MCF 10A (cell line): ENCODE results near the gene LINS1. TPM values are rescaled to one million over a fixed set of nuclear protein-coding genes. Genes with fewer than 3 reads are reported as not detected.

Source experiments
- BruUV-seq: library from RNA; stranded (reverse); fragments of 400-500 nt; replicated peaks from 2 replicates; lab custom pipeline; 2021; lab: Mats Ljungman, UMichigan
- CTCF ChIA-PET: fragments of 300-600 bp; sonication (Branson Sonifier 250); formaldehyde crosslinking; extraction: SDS; loops from one replicate; lab custom pipeline; 2021; ENCODE audit warnings: antibody characterized with exemption, inconsistent platforms; lab: Yijun Ruan, JAX
- POLR2A ChIA-PET: fragments of 300-600, 350-650 bp; sonication (Branson Sonifier 250); formaldehyde crosslinking; extraction: SDS; loops from one replicate; lab custom pipeline; 2020; ENCODE audit warnings: antibody characterized with exemption, inconsistent platforms; lab: Yijun Ruan, JAX
- DNase-seq: peaks from one replicate; pipeline ENCODE4 v3.0.0-alpha.2; 2018; ENCODE audit not compliant: unreplicated experiment
- H3K27ac Mint-ChIP-seq: one replicate; pipeline ENCODE4 v1.8.0; 2022; ENCODE audit warnings: mild to moderate bottlenecking, low read depth, mixed read lengths; ENCODE audit not compliant: unreplicated experiment
- H3K27me3 Mint-ChIP-seq: one replicate; pipeline ENCODE4 v1.8.0; 2022; ENCODE audit warnings: mixed read lengths; ENCODE audit not compliant: insufficient read depth, unreplicated experiment
- H3K36me3 Mint-ChIP-seq: one replicate; pipeline ENCODE4 v1.8.0; 2022; ENCODE audit warnings: mild to moderate bottlenecking, moderate library complexity, mixed read lengths; ENCODE audit not compliant: insufficient read depth, unreplicated experiment
- H3K4me1 Mint-ChIP-seq: one replicate; pipeline ENCODE4 v1.8.0; 2022; ENCODE audit warnings: mixed read lengths; ENCODE audit not compliant: insufficient read depth, unreplicated experiment
- H3K4me3 Mint-ChIP-seq: one replicate; pipeline ENCODE4 v1.8.0; 2022; ENCODE audit warnings: mild to moderate bottlenecking, moderate library complexity, mixed read lengths; ENCODE audit not compliant: unreplicated experiment
- H3K9me3 Mint-ChIP-seq: one replicate; pipeline ENCODE4 v1.8.0; 2022; ENCODE audit warnings: mixed read lengths; ENCODE audit not compliant: unreplicated experiment
- CTCF ChIP-seq: fragments of 200-600 bp; IDR thresholded peaks from one replicate; pipeline ENCODE4 v1.8.0; 2022; ENCODE audit warnings: antibody characterized with exemption, mild to moderate bottlenecking; ENCODE audit not compliant: unreplicated experiment
- intact Hi-C: fragments of 100-400 bp; cut with micrococcal nuclease; formaldehyde crosslinking; loops from 2 replicates; pipeline ENCODE4 v1.14.1; 2022
- total RNA-seq: library from RNA; stranded (reverse); gene quantifications from 2 replicates; pipeline ENCODE4 v1.2.3, GENCODE V29; 2022

LINS1 gene
- total RNA-seq, 1 experiment from 2014 or later: 15.1 TPM

GRCh38 chr15:100628746-100629145 is 26.8 kb upstream of the LINS1 start:
- Mint-ChIP-seq H3K4me3 (no peak overlapping the region), H3K36me3 (peaks cover 42% of the 10 kb centered on the region), H3K4me1 (peaks cover 6% of the 10 kb centered on the region), H3K9me3 (no peaks in the 10 kb centered on the region), H3K27me3 (no peaks in the 10 kb centered on the region), H3K27ac (peak overlapping the region; percentile 76)
- no peak for DNase-seq
- no TSS peak for BruUV-seq
- POLR2A ChIA-PET: no interaction called here
- intact Hi-C loops: loop anchor here (1.0 to 5.0 kb wide), 4 partner anchors 245 to 629 kb away; partner anchors contain the start of gene LRRK1
- no peak for TF ChIP-seq CTCF
- CTCF ChIA-PET: interaction anchor here (0.7 to 1.0 kb wide), 2 partner anchors 131 to 289 kb away, joined by 3 to 4 read pairs; no protein-coding TSS in a partner anchor

- Mint-ChIP-seq H3K4me3 (no peak overlapping the region), H3K9me3 (no peaks in the 10 kb centered on the region), H3K27me3 (no peaks in the 10 kb centered on the region), H3K27ac (peak overlapping the region; percentile 41), H3K4me1 (peaks cover 6% of the 10 kb centered on the region), H3K36me3 (peaks cover 33% of the 10 kb centered on the region)
- TF ChIP-seq CTCF: peak; percentile 84
- ChIA-PET CTCF (interaction anchor here (0.7 to 1.6 kb wide), 7 partner anchors 9 to 379 kb away, joined by 3 to 22 read pairs (median 4); no protein-coding TSS in a partner anchor), POLR2A (no interaction called here)
- peak; percentile 78 for DNase-seq
- intact Hi-C loops: loop anchor here (1.0 to 5.0 kb wide), 4 partner anchors 245 to 629 kb away; partner anchors contain the start of gene LRRK1
- BruUV-seq: no TSS peak
Observed at GRCh38 chr15:100627789-100628395, 25.9 kb upstream of the LINS1 start.

- Mint-ChIP-seq H3K4me1 (peaks cover 6% of the 10 kb centered on the region), H3K4me3 (no peak overlapping the region), H3K36me3 (peaks cover 29% of the 10 kb centered on the region), H3K9me3 (no peaks in the 10 kb centered on the region), H3K27ac (no peak overlapping the region), H3K27me3 (no peaks in the 10 kb centered on the region)
- intact Hi-C loops: no loop called here
- BruUV-seq: no TSS peak
- DNase-seq: peak; percentile 33
- ChIA-PET POLR2A (no interaction called here), CTCF (interaction anchor here (1.2 to 2.7 kb wide), 3 partner anchors 250 to 385 kb away, joined by 5 to 23 read pairs (median 19); partner anchors contain the start of gene LRRK1)
- TF ChIP-seq CTCF: no peak
Observed at GRCh38 chr15:100623301-100623700, 21.3 kb upstream of the LINS1 start.

GRCh38 chr15:100616700-100617099 is 14.7 kb upstream of the LINS1 start:
- ChIA-PET POLR2A (no interaction called here), CTCF (interaction anchor here (1.2 to 1.5 kb wide), 2 partner anchors 256 to 267 kb away, joined by 3 to 4 read pairs; no protein-coding TSS in a partner anchor)
- Mint-ChIP-seq H3K27me3 (no peaks in the 10 kb centered on the region), H3K4me3 (no peak overlapping the region), H3K36me3 (peaks cover 65% of the 10 kb centered on the region), H3K27ac (peak overlapping the region; percentile 28), H3K9me3 (no peaks in the 10 kb centered on the region), H3K4me1 (no peaks in the 10 kb centered on the region)
- no peak for TF ChIP-seq CTCF
- intact Hi-C loops: no loop called here
- DNase-seq: no peak
- BruUV-seq: no TSS peak
